ENCODE results near the gene NFATC2. TPM values are rescaled to one million over a fixed set of nuclear protein-coding genes. Genes with fewer than 3 reads are reported as not detected.

The NFATC2 gene
- polyA plus RNA-seq, 1 of the 3 experiments (the other 2 are of a cell fraction), result 0.36 TPM

- Histone ChIP-seq H3K4me1 (ENCODE audit: control insufficient read depth in 1 of 2, insufficient read depth in 2 of 2, low read depth in 1 of 2, low read length in 1 of 2) (peaks cover 8 to 15% of the 10 kb centered on the region in 2 experiments; a peak in 3 of 4 replicates), H3K9me3 (no peaks in the 10 kb centered on the region), H4K20me1 (ENCODE audit: insufficient read depth) (no peaks in the 10 kb centered on the region), H3F3A (replicated peaks; ENCODE audit: insufficient read depth) (peaks cover 6% of the 10 kb centered on the region), H3K79me2 (ENCODE audit: insufficient read depth) (no peaks in the 10 kb centered on the region), H3K27me3 (ENCODE audit: insufficient read depth) (no peaks in the 10 kb centered on the region), H3K27ac (ENCODE audit: low read depth in 2 of 2, low read length in 1 of 2) (no peak overlapping the region), H3K9ac (no peak overlapping the region), H2AFZ (ENCODE audit: low read depth) (no peak overlapping the region), H3K4me2 (no peak overlapping the region), H3K4me3 (ENCODE audit: low read depth in 2 of 2, low read length in 1 of 2) (no peak overlapping the region), H3K9me2 (no peaks in the 10 kb centered on the region), H3K36me3 (replicated peaks in 1 of 2; ENCODE audit: control insufficient read depth in 1 of 2, insufficient read depth in 2 of 2, low read length in 1 of 2) (no peaks in the 10 kb centered on the region)
- POLR2A ChIA-PET, result no interaction called here
- TF ChIP-seq USF1 (IDR thresholded peaks at IDR 0.05; ENCODE audit: borderline replicate concordance, low read depth), result no peak
- TF ChIP-seq MAX (IDR thresholded peaks at IDR 0.05; ENCODE audit: low read depth), result no peak
- TF ChIP-seq FOXJ3 (CRISPR knock-in tag; IDR thresholded peaks at IDR 0.05), result no peak
- TF ChIP-seq IRF3 (IDR thresholded peaks at IDR 0.05; ENCODE audit: low read depth, low read length), result no peak
- no peak for TF ChIP-seq SIN3A (IDR thresholded peaks at IDR 0.05; ENCODE audit: borderline replicate concordance, low read depth, low read length)
- no peak for TF ChIP-seq TEAD4 (IDR thresholded peaks at IDR 0.05; ENCODE audit: borderline replicate concordance, insufficient read depth)
- no peak for TF ChIP-seq SMC3 (IDR thresholded peaks at IDR 0.05; ENCODE audit: low read depth, low read length)
- TF ChIP-seq FOXM1 (IDR thresholded peaks at IDR 0.05; ENCODE audit: low read depth), result no peak
- no peak for TF ChIP-seq PBX3 (IDR thresholded peaks at IDR 0.05)
- TF ChIP-seq ELF1 (IDR thresholded peaks at IDR 0.05), result no peak
- no peak for TF ChIP-seq POLR2AphosphoS5 (IDR thresholded peaks at IDR 0.05; ENCODE audit: low read depth, low read length)
- no peak for TF ChIP-seq CTCF (IDR thresholded peaks at IDR 0.05)
- DNase-seq, result no peak
- WGBS (ENCODE audit: low lambda C conversion rate), result 83% methylated on average over 8 of the region's 11 CpGs
- CTCF ChIA-PET, result interaction anchor here (1.4 kb wide), 1 partner anchor 21 kb away, joined by 4 read pairs; no protein-coding TSS in a partner anchor
Observed at GRCh38 chr20:51491393-51491792, 51.1 kb downstream of the NFATC2 start.

- H3K27me3 ChIP-seq (ENCODE audit: insufficient read depth), result no peaks in the 10 kb centered on the region
- TF ChIP-seq RCOR1 (IDR thresholded peaks at IDR 0.05; ENCODE audit: low read length) (no peak), POLR2AphosphoS5 (IDR thresholded peaks at IDR 0.05; ENCODE audit: low read depth, low read length) (no peak), ZBTB33 (IDR thresholded peaks at IDR 0.05; ENCODE audit: borderline replicate concordance, low read depth) (no peak), FOXJ3 (CRISPR knock-in tag; IDR thresholded peaks at IDR 0.05) (no peak), MAX (IDR thresholded peaks at IDR 0.05; ENCODE audit: low read depth) (no peak), FOXM1 (IDR thresholded peaks at IDR 0.05; ENCODE audit: low read depth) (no peak), SMC3 (IDR thresholded peaks at IDR 0.05; ENCODE audit: low read depth, low read length) (no peak), PBX3 (IDR thresholded peaks at IDR 0.05) (no peak), CHD2 (IDR thresholded peaks at IDR 0.05; ENCODE audit: low read length, partially characterized antibody) (no peak), MXI1 (IDR thresholded peaks at IDR 0.05; ENCODE audit: low read depth, low read length) (no peak)
- no peak overlapping the region for H2AFZ ChIP-seq (ENCODE audit: low read depth)
- H3K4me3 ChIP-seq (ENCODE audit: low read depth in 2 of 2, low read length in 1 of 2), result no peak overlapping the region
- H3F3A ChIP-seq (replicated peaks; ENCODE audit: insufficient read depth), result peaks cover 6% of the 10 kb centered on the region
- WGBS (ENCODE audit: low lambda C conversion rate), result 87% methylated on average over 2 of the region's 2 CpGs
- no peaks in the 10 kb centered on the region for H4K20me1 ChIP-seq (ENCODE audit: insufficient read depth)
- CTCF ChIA-PET, result no interaction called here
- no peaks in the 10 kb centered on the region for H3K9me3 ChIP-seq
- POLR2A ChIA-PET, result no interaction called here
- H3K9ac ChIP-seq, result no peak overlapping the region
- no peaks in the 10 kb centered on the region for H3K9me2 ChIP-seq
- no peaks in the 10 kb centered on the region for H3K79me2 ChIP-seq (ENCODE audit: insufficient read depth)
- H3K4me1 ChIP-seq (ENCODE audit: control insufficient read depth in 1 of 2, insufficient read depth in 2 of 2, low read depth in 1 of 2, low read length in 1 of 2), result peaks cover 8 to 11% of the 10 kb centered on the region in 2 experiments; a peak in 3 of 4 replicates
- H3K36me3 ChIP-seq (replicated peaks in 1 of 2; ENCODE audit: control insufficient read depth in 1 of 2, insufficient read depth in 2 of 2, low read length in 1 of 2), result no peaks in the 10 kb centered on the region
- no peak overlapping the region for H3K27ac ChIP-seq (ENCODE audit: low read depth in 2 of 2, low read length in 1 of 2)
- H3K4me2 ChIP-seq, result no peak overlapping the region
- no peak for DNase-seq
Observed at GRCh38 chr20:51490635-51491034, 51.9 kb downstream of the NFATC2 start.
